Measurements from ENCODE around the gene GNB1.

The GNB1 gene

DNA sequence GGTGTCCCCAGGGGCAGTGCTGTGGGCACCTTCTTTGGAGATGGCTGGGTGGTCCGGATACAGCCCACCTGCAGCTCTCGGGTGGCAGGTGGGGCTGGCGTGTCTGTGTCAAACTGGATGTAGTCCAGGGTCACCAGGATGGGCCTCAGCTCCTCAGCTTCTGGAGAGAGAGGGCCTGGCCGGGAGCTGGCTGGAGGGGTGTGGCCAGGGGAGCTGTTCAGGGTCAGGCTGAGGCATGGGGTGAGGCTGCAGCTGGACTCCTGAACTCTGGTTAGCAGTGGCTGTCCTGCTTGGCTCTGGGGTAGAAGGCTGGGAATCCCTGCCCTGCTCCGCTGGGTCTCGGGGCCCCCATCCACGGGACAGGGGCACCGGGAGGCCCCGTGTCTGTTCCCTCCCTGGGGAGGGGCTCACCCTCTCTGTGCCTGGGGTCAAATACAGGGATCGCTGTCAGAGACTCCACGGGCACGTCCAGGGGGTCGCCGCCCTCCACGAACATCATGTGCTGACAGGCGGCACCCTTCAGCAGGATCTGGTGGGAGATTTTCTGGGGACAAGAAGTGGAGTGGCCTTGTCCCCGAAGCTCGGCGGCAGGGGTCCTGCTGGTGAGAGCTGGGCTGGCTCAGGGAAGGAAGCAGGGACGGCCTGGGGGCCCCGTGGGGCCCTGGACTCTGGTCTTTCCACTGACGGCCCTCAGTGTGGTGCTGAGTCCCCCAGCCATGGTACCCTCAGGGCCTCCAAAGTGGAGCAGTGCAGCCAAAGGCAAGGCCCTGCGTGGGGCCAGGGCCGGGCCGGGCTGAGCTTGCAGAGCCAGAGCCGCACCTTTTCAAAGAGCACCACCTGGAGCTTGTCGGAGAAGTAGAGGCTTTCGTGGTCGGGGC lies 32.3 kb upstream of the GNB1 start:
- no peak for DNase-seq (ENCODE audit: low read depth)

GRCh38 chr1:1922702-1922955 lies 31.7 kb upstream of the GNB1 start:
- no peak for DNase-seq (ENCODE audit: low read depth)

DNA sequence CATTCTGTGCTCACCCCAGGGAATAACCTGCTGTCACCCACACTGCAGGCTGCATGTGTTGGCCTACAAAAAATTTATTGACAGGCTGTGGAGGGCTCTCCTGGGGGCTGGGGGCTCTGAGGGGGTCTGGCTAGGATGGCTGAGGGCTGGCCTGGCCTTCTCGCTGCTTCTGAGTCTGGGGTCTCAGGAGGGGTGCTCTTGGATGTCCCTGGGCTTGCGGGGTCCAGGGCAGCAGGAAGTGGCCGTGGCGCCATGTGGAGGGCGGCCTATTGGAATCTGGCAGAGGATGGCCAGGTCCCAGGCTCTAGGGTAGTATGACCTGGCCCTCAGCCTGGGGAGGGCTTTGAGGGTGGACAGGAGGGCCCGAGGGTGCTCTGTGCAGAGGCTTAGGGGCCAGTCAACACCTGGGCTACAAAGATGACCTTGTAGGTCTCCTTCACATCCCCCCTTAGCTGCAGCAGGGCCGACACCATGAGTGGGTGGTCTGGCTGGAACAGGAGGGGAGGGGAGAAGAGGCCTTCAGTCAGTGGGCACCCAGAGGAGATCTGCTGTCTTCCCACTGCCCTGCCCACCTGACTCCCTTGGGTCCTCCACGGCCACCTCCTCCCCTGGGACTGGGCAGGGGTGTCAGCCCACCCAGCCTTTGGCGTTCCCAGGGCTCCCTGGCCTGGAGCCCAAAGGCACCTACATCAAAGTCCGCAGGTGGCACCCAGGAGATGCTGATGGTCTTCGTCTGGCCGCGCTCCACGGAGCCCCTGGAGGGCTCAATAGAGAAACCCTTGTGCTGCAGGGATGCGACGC lies 31.2 kb upstream of the GNB1 start:
- DNase-seq (ENCODE audit: low read depth), result no peak

- DNase-seq (ENCODE audit: low read depth), result no peak
These were observed 30.6 kb upstream of the GNB1 start for GRCh38 chr1:1921459-1921862.

DNA sequence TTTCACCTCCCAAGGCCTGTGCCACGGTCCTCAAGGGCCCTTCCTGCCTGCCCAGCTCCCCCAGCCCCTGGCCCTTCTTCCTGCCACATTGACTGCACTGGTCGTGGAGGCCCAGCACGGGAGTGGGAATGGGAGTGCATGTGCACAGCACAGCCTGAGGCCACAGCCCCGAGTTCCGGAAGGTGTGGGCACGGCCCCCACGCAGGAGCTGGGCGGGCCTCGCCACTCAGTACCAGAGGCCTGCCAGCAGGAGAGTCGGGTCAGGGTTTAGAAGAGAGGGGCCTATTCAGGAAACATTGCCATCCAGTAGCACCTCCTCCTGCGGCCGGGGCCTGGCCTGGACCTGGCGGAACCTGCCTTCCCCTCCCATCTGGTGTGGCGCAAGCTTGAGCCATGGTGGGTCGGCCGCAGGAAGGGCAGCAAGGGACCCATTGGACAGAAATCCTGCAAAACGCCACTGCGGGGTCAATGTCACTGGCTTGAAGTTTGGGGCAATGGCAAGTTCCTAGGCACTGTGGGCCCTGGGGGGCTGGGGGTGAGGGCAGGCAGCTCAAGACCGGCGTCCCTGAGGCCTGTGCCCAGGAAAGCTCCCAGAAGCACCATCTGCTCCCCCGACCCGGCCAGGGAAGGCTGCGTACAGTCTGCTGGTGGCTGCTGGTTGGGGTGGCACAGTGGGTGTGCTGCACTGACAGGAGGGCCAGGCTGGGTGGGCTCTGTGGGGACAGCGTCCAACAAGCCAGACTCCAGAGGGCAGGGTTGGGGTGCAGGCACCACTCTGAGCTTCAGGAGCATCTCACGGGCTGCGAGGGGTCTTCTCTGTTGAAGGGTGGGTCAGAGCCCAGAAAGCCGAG lies 29.9 kb upstream of the GNB1 start:
- no peak for DNase-seq (ENCODE audit: low read depth)

DNA sequence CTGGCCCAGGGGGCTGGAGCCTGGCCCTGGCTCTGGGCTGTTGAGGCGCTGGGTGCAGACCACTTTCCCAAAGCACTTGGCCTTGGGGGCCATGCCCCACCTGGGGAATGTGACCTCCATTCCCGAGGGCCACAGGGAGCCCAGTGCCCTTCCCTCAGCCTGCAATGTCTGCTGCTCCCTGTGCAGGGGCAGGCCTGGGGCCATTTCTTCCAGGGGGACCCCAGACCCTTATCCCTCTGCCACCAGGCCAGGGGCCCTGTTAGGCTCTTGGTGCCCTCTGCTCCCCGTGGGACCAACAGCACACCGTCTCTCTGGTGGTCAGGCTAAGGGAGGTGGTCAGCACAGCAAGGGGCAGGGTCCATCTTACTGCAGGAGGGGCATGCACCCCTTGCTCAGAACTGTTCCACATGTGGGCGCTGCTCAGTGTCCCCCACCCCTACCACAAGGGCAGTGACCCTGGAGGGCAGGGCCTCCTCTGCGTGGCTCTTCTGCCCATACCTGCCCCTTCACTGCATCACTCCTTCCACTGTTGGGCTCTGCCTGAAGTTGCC lies 29.2 kb upstream of the GNB1 start:
- no peak for DNase-seq (ENCODE audit: low read depth)

- peak; percentile 96 for DNase-seq (ENCODE audit: low read depth)
These were observed 28.6 kb upstream of the GNB1 start for GRCh38 chr1:1919304-1920056.

- no peak for DNase-seq (ENCODE audit: low read depth)
These were observed 28.0 kb upstream of the GNB1 start, which contains the start of gene TMEM52 for GRCh38 chr1:1918901-1919303. Gene TMEM52, minus strand, starts transcription at chr1:1919279. Its CDS starts 14 bp downstream, at chr1:1919265.

DNA sequence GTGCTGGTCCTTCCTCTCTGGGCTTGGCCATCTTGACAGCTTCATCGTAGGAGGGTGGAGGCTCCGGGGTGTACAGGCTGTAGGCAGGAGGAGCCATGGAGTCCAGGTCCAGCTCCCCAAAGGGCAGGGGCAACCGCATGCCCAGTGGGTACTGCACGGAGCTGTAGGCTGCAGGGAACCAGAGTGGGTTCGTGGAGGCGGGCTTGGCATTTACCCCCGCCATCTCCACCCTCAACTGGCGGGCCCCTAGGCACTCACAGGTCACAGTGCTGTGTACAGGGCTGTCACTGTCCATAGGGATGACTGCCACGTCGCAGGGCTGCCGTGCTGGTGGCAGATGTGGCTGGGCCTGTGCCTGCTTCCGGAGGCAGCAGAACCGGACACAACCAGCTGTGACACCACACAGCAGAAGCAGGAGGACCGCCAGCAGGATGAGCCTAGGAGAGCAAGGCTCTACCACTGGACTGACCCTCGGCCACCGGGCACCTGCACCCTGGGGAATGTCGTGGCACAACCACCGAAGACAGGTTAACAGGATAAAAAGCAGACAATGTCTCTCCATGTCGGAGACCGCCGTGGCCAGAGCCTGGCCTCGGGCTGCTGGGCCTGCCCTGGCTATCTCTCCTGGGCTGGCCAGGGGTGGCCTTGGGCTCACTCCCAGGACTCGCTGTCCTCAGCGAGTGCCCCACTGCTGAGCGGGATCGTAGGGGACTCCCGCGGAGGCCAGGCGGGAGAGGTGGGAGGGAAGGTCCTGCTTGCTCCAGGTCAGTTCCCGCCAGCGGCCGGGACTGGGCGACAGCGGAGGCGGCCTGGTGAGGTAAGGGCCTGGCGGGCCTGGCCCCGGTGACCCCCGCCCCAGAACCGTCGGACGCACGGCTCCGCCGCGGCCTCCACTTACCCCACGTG lies 27.4 kb upstream of the GNB1 start:
- DNase-seq (ENCODE audit: low read depth), result no peak

GRCh38 chr1:1917304-1917976 lies 26.6 kb upstream of the GNB1 start:
- DNase-seq (ENCODE audit: low read depth), result no peak

DNA sequence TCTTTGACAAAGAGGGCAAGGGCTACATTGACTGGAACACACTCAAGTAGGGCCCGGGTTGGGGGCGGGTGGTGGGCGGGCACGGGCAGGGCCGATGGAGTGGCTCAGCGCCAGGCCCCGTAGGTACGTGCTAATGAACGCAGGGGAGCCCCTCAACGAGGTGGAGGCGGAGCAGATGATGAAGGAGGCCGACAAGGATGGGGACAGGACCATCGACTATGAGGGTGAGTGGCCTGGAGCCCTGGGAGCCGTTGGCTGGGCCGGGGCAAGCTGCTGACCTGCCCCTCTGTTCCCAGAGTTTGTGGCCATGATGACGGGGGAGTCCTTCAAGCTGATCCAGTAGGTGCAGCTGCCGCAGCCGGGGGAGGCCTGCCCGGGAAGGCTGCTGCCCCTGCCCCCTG lies 26.0 kb upstream of the GNB1 start:
- DNase-seq (ENCODE audit: low read depth), result no peak

DNA sequence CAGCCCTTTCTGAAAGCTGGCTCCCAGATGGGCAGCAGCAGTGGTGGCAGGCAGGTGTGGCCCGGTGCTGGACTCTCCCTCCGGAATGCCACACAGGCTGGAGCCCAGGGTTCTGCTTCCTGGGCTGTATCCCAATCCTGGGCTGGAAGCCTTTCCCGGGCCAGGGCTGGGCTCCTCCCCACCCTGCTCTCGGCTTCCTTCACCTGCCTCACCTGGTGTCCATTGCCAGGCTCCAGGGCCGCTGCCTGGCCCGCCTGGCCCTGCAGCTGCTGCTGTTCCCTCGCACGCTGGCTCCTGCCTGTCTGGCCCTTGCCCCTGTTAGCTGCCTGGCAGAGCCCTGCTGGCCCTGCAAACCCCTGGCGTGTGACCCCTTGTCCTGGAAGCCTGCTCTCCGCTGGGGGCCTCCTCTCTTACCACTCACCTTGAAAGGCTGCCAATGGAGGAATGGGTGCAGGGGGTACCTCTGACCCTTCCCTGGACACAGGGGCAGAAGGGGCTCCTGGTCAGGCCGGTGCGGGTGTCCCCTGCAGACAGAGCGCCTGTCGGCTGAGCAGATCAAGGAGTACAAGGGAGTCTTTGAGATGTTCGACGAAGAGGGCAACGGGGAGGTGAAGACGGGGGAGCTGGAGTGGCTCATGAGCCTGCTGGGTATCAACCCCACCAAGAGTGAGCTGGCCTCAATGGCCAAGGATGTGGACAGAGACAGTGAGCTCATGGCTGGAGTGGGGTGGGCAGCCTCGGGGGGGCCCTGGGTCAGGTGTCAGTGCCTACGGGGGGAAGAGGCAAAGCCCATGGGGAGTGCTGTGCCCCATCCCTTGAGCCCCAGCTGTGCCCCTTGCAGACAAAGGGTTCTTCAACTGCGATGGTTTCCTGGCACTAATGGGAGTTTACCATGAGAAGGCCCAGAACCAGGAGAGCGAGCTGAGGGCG lies 25.3 kb upstream of the GNB1 start:
- no peak for DNase-seq (ENCODE audit: low read depth)

- DNase-seq (ENCODE audit: low read depth), result no peak
These were observed 24.2 kb upstream of the GNB1 start, which contains the start of gene CALML6 for GRCh38 chr1:1914971-1915692. Gene CALML6, plus strand, starts transcription at chr1:1915260. Its CDS starts 21 bp downstream, at chr1:1915281.

DNA sequence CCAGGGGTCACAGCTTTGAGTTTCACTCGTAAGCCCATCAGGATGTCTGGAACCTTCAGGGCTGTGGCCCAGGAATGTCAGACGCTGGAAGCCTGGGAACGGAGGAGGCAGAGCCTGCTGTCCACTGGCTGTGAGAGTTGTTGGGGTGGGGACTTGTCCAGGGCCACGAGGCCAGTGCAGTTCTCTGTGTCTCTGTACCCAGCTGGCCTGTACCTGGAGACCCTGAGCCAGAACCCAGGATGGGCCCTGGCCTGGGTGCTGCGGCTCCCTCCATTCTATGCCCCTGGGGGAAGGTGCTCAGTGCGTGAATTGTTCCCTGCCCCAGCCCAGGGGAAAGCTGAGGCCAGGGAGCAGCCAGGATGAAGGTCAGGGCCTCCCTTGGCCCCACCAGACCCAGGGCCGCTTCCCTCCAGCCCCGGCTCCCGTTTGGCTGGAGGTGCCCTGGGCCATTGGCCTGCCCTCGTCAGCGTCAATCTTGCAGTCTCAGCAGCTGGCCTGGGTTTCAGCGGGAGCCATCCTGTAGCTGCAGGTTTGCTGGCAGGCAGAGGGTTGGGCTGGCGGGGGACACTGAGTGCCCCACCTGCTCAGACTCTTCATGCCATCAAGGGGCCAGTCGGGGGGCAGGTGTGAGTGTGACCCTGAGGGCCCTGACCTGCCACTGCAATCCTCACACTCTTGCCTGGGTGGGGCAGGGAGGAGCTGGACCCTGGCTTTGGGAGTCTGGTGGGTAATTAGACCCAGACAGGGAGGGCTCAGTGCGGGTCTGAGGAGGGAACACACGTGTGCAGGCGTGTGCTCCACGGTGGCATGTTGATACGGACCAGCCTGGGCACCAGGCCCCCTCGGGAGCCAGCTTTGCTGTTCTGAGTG lies 23.4 kb upstream of the GNB1 start:
- DNase-seq (ENCODE audit: low read depth), result no peak

DNA sequence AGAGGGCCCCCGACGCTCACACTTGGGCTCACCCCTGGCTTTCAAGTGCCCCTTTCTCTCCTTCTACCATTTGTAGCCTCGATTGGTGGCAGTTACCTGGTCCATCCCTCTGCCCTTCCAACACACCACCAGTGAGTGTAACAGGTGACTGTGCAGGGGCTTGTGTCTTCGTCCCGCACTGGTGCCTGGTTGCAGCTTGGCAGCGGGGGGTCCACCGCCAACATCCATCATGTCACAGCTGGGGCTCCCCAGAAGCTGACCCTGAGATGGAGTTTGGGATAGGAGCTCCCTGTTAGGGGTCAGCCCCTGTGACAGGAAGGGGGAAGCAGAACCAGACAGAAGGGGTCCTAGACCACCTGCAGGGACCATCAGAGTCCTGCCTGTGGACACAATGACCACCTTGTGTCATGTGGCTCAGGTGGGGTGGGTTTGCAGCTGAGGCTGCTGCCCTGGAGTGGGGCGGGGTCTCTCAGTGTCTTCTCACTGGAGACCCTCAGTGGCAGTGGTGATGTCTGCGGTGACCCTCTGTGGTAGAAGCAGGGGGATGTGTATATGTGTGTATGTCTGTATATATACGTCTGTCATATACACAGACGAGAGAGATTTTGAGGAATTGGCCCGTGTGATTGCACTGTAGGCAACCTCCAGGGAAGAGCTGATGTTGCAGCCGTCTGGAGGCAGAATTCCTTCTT lies 20.6 kb upstream of the GNB1 start:
- no peak for DNase-seq (ENCODE audit: low read depth)

GRCh38 chr1:1910651-1911331 lies 19.9 kb upstream of the GNB1 start:
- no peak for DNase-seq (ENCODE audit: low read depth)

Measured in stimulated activated CD8-positive, alpha-beta memory T cell treated with anti-CD3 and anti-CD28 coated beads, Interleukin-4, amount 100 ng/mL, for 24 hours (primary cell).